ENCODE measurements around the gene CDKN2B-AS1. TPM values are rescaled to one million over a fixed set of nuclear protein-coding genes. Genes with fewer than 3 reads are reported as not detected.
"Not testable (repeated sequence)": the region's sequence is repeated elsewhere in the genome, so short reads cannot be mapped to it uniquely, and the experiment has no call there.

The CDKN2B-AS1 gene
- 1 to 10 TPM in 4 of 6 experiments, under 1 TPM in 2; 0.61 to 1.5 (median 1.2) TPM for total RNA-seq (2021; fragmentation: NEBNext Ultra II Directional; extraction: Animal tissue kit (Norgen Biotek cat#: 25700))
- long read RNA-seq, partial matches to known transcripts, result 0 of 1 reads
- long read RNA-seq, other reads (novel, unspliced or antisense), result 1 of 1 reads

GRCh38 chr9:21994556-21995005 lies at the start of gene CDKN2B-AS1:
CDKN2B-AS1 (plus strand) TSS chr9:21994791.
- no peak; the same call in 1 of the 2 replicates for TF ChIP-seq CTCF (IDR thresholded peaks at IDR 0.05)
- peaks cover 3% of the 10 kb centered on the region; the same call in 1 of the 2 replicates for H3K27me3 Mint-ChIP-seq (ENCODE audit: insufficient read depth)
- peak within 1 kb of the TSS; percentile 96 for H3K4me3 Mint-ChIP-seq
- no peaks in the 10 kb centered on the region for H3K9me3 Mint-ChIP-seq
- H3K27ac Mint-ChIP-seq, result peak within 1 kb of the TSS; percentile 98
- peaks cover 9% of the 10 kb centered on the region for H3K36me3 Mint-ChIP-seq (ENCODE audit: low read depth)
- peaks cover 70% of the 10 kb centered on the region for H3K4me1 Mint-ChIP-seq (ENCODE audit: low read depth)
- DNase-seq, result peak; percentile 58

- Mint-ChIP-seq H3K27ac (no peak overlapping the region), H3K9me3 (no peaks in the 10 kb centered on the region; the same call in 1 of the 2 replicates), H3K27me3 (ENCODE audit: insufficient read depth) (peaks cover 5% of the 10 kb centered on the region; the same call in 1 of the 2 replicates), H3K36me3 (ENCODE audit: low read depth) (0 out of 2 replicates have a peak, but pooled peaks cover 4% of the 10 kb centered on the region), H3K4me1 (ENCODE audit: low read depth) (peaks cover 14% of the 10 kb centered on the region), H3K4me3 (no peak overlapping the region)
- TF ChIP-seq CTCF (IDR thresholded peaks at IDR 0.05), result no peak
- DNase-seq, result no peak
These were observed 49.0 kb upstream of the CDKN2B-AS1 start for GRCh38 chr9:21945606-21946005.

- no peak overlapping the region for H3K27ac Mint-ChIP-seq
- DNase-seq, result no peak
- no peak for TF ChIP-seq CTCF (IDR thresholded peaks at IDR 0.05)
- no peak overlapping the region for H3K4me3 Mint-ChIP-seq
- peaks cover 3% of the 10 kb centered on the region; the same call in 1 of the 2 replicates for H3K27me3 Mint-ChIP-seq (ENCODE audit: insufficient read depth)
- peaks cover 11% of the 10 kb centered on the region; the same call in 1 of the 2 replicates for H3K36me3 Mint-ChIP-seq (ENCODE audit: low read depth)
- H3K9me3 Mint-ChIP-seq, result peaks cover 5% of the 10 kb centered on the region; the same call in 1 of the 2 replicates
- H3K4me1 Mint-ChIP-seq (ENCODE audit: low read depth), result no peaks in the 10 kb centered on the region
These were observed 35.8 kb upstream of the CDKN2B-AS1 start for GRCh38 chr9:21958833-21959232.

- H3K27me3 Mint-ChIP-seq (ENCODE audit: insufficient read depth); H3K9me3 Mint-ChIP-seq; H3K4me3 Mint-ChIP-seq; H3K4me1 Mint-ChIP-seq (ENCODE audit: low read depth); DNase-seq; H3K27ac Mint-ChIP-seq: not testable (repeated sequence)
- H3K36me3 Mint-ChIP-seq (ENCODE audit: low read depth), result peaks cover 11% of the 10 kb centered on the region; the same call in 1 of the 2 replicates
These were observed 35.3 kb upstream of the CDKN2B-AS1 start for GRCh38 chr9:21959268-21959667.

- H3K36me3 Mint-ChIP-seq (ENCODE audit: low read depth), result peaks cover 12% of the 10 kb centered on the region
- no peak overlapping the region for H3K27ac Mint-ChIP-seq
- no peak for DNase-seq
- no peak for TF ChIP-seq CTCF (IDR thresholded peaks at IDR 0.05)
- peaks cover 3% of the 10 kb centered on the region; the same call in 1 of the 2 replicates for H3K27me3 Mint-ChIP-seq (ENCODE audit: insufficient read depth)
- H3K9me3 Mint-ChIP-seq, result peaks cover 5% of the 10 kb centered on the region; the same call in 1 of the 2 replicates
- peaks cover 14% of the 10 kb centered on the region for H3K4me1 Mint-ChIP-seq (ENCODE audit: low read depth)
- no peak overlapping the region for H3K4me3 Mint-ChIP-seq
These were observed 33.0 kb upstream of the CDKN2B-AS1 start for GRCh38 chr9:21961569-21961968.

GRCh38 chr9:21964925-21965385 lies 29.6 kb upstream of the CDKN2B-AS1 start:
- peak overlapping the region; percentile 69 for H3K27ac Mint-ChIP-seq
- no peak for TF ChIP-seq CTCF (IDR thresholded peaks at IDR 0.05)
- H3K4me3 Mint-ChIP-seq, result peak overlapping the region; percentile 81
- peaks cover 31% of the 10 kb centered on the region for H3K4me1 Mint-ChIP-seq (ENCODE audit: low read depth)
- peaks cover 13% of the 10 kb centered on the region; the same call in 1 of the 2 replicates for H3K27me3 Mint-ChIP-seq (ENCODE audit: insufficient read depth)
- peaks cover 7% of the 10 kb centered on the region for H3K9me3 Mint-ChIP-seq
- H3K36me3 Mint-ChIP-seq (ENCODE audit: low read depth), result peaks cover 44% of the 10 kb centered on the region
- DNase-seq, result no peak

Measured in HFFc6 (cell line).